ENCODE data around the gene CHD1. TPM values are rescaled to one million over a fixed set of nuclear protein-coding genes. Genes with fewer than 3 reads are reported as not detected.

The CHD1 gene
- total RNA-seq, 6 experiments from 2014 or later = 11.0 to 26.2 (median 15.2) TPM

- 2% methylated on average over 14 of the region's 14 CpGs for WGBS (ENCODE audit: insufficient coverage, low coverage, low lambda C conversion rate, missing lambda C conversion rate)
- peak; percentile 65 for TF ChIP-seq POLR2A (IDR thresholded peaks at IDR 0.05)
- TF ChIP-seq CTCF (IDR thresholded peaks at IDR 0.05) = no peak
- no peaks in the 10 kb centered on the region for H3K9me3 ChIP-seq
- H3K27me3 ChIP-seq = no peaks in the 10 kb centered on the region
- peaks cover 2 to 32% (median 5%) of the 10 kb centered on the region in 4 donors for H3K4me1 ChIP-seq
- ATAC-seq = peak in 1 of 4 donors; percentile 9
- peak overlapping the region; percentile 96 to 100 (median 100) for H3K27ac ChIP-seq
- intact Hi-C loops (cut with DNase I) = no loop called here
- DNase-seq = no peak
- H3K4me3 ChIP-seq = peak overlapping the region; percentile 71 to 77 (median 71)
- H3K36me3 ChIP-seq = peaks cover 0 to 33% (median 8%) of the 10 kb centered on the region in 4 donors
Observed at GRCh38 chr5:98927242-98927988, 1.4 kb downstream of the CHD1 start.

GRCh38 chr5:98923966-98924365 lies 4.8 kb downstream of the CHD1 start:
- Histone ChIP-seq H3K36me3 (peaks cover 0 to 48% (median 9%) of the 10 kb centered on the region in 4 donors), H3K4me1 (peaks cover 0 to 18% (median 3%) of the 10 kb centered on the region in 4 donors), H3K27me3 (no peaks in the 10 kb centered on the region), H3K27ac (no peak overlapping the region), H3K4me3 (no peak overlapping the region), H3K9me3 (no peaks in the 10 kb centered on the region)
- ATAC-seq (no peak), DNase-seq (no peak)
- TF ChIP-seq CTCF (IDR thresholded peaks at IDR 0.05) (no peak), POLR2A (IDR thresholded peaks at IDR 0.05) (no peak)
- 81% methylated on average over 3 of the region's 3 CpGs for WGBS (ENCODE audit: insufficient coverage, low coverage, low lambda C conversion rate, missing lambda C conversion rate)
- intact Hi-C loops (cut with DNase I) = no loop called here

GRCh38 chr5:98921947-98922505 lies 6.8 kb downstream of the CHD1 start:
- ATAC-seq (no peak), DNase-seq (no peak)
- H3K27me3 ChIP-seq = no peaks in the 10 kb centered on the region
- peaks cover 0 to 11% (median 1%) of the 10 kb centered on the region in 4 donors for H3K4me1 ChIP-seq
- 100% methylated on average over 4 of the region's 4 CpGs for WGBS (ENCODE audit: insufficient coverage, low coverage, low lambda C conversion rate, missing lambda C conversion rate)
- peaks cover 0 to 48% (median 9%) of the 10 kb centered on the region in 4 donors for H3K36me3 ChIP-seq
- TF ChIP-seq CTCF (IDR thresholded peaks at IDR 0.05) (no peak), POLR2A (IDR thresholded peaks at IDR 0.05) (no peak)
- no peaks in the 10 kb centered on the region for H3K9me3 ChIP-seq
- no peak overlapping the region for H3K4me3 ChIP-seq
- H3K27ac ChIP-seq = no peak overlapping the region
- intact Hi-C loops (cut with DNase I) = no loop called here

- no peak overlapping the region for H3K4me3 ChIP-seq
- intact Hi-C loops (cut with DNase I) = no loop called here
- H3K4me1 ChIP-seq = peaks cover 0 to 14% (median 0%) of the 10 kb centered on the region in 4 donors
- no peak overlapping the region for H3K27ac ChIP-seq
- H3K9me3 ChIP-seq = no peaks in the 10 kb centered on the region
- WGBS (ENCODE audit: insufficient coverage, low coverage, low lambda C conversion rate, missing lambda C conversion rate) = 55% methylated on average over 2 of the region's 2 CpGs
- H3K27me3 ChIP-seq = no peaks in the 10 kb centered on the region
- H3K36me3 ChIP-seq = peaks cover 0 to 15% (median 1%) of the 10 kb centered on the region in 4 donors
- no peak for TF ChIP-seq CTCF (IDR thresholded peaks at IDR 0.05)
- no peak for TF ChIP-seq POLR2A (IDR thresholded peaks at IDR 0.05)
- no peak for DNase-seq
- no peak for ATAC-seq
Observed at GRCh38 chr5:98917433-98917832, 11.4 kb downstream of the CHD1 start.
